Activated CD4-positive, alpha-beta T cell treated with anti-CD3 and anti-CD28 coated beads, Interleukin-2, Interleukin-6, amounts not matched to agents 100 ng/mL and 50 ng/mL, durations not matched to agents 16 hours and 8 hours (primary cell): ENCODE results near the gene PCDHGC4.
A peak's percentile ranks its signal among the peaks of the same experiment; 100 is the strongest.

ENCODE experiments used
- DNase-seq: peaks from one replicate; pipeline ENCODE4 v3.0.0-alpha.2; 2020

Gene PCDHGC4

GRCh38 chr5:141512911-141513626 lies 28.2 kb downstream of the PCDHGC4 start:
- peak; percentile 35 for DNase-seq

- DNase-seq = peak; percentile 40
Observed at GRCh38 chr5:141513627-141514329, 28.9 kb downstream of the PCDHGC4 start.

- no peak for DNase-seq
Observed at GRCh38 chr5:141514330-141515133, 29.7 kb downstream of the PCDHGC4 start.

- DNase-seq = no peak
Observed at GRCh38 chr5:141515141-141515540, 30.3 kb downstream of the PCDHGC4 start.

- no peak for DNase-seq
Observed at GRCh38 chr5:141515946-141516671, 31.3 kb downstream of the PCDHGC4 start.

- DNase-seq = no peak
Observed at GRCh38 chr5:141516672-141517025, 31.8 kb downstream of the PCDHGC4 start.

GRCh38 chr5:141517312-141517711 lies 32.5 kb downstream of the PCDHGC4 start:
- no peak for DNase-seq

- no peak for DNase-seq
Observed at GRCh38 chr5:141517880-141518617, 33.2 kb downstream of the PCDHGC4 start.

- DNase-seq = no peak
Observed at GRCh38 chr5:141518618-141519015, 33.8 kb downstream of the PCDHGC4 start.

- DNase-seq = no peak
Observed at GRCh38 chr5:141519605-141520565, 35.1 kb downstream of the PCDHGC4 start.

- peak; percentile 62 for DNase-seq
Observed at GRCh38 chr5:141521244-141521781, 36.5 kb downstream of the PCDHGC4 start.

GRCh38 chr5:141522301-141522700 lies 37.5 kb downstream of the PCDHGC4 start:
- no peak for DNase-seq

- no peak for DNase-seq
Observed at GRCh38 chr5:141523991-141524390, 39.2 kb downstream of the PCDHGC4 start.

- peak; percentile 52 for DNase-seq
Observed at GRCh38 chr5:141524604-141525597, 40.1 kb downstream of the PCDHGC4 start.

- DNase-seq = no peak
Observed at GRCh38 chr5:141525653-141526052, 40.8 kb downstream of the PCDHGC4 start.

GRCh38 chr5:141527426-141527825 lies 42.6 kb downstream of the PCDHGC4 start:
- no peak for DNase-seq

- DNase-seq = no peak
Observed at GRCh38 chr5:141528291-141528984, 43.6 kb downstream of the PCDHGC4 start.

GRCh38 chr5:141529002-141529401 lies 44.2 kb downstream of the PCDHGC4 start:
- DNase-seq = no peak

- no peak for DNase-seq
Observed at GRCh38 chr5:141529873-141530272, 45.0 kb downstream of the PCDHGC4 start.
